Renal pelvis (tissue), 12 donors: ENCODE results near the gene ATP6V1B1. TPM values are rescaled to one million over a fixed set of nuclear protein-coding genes. Genes with fewer than 3 reads are reported as not detected.

Source experiments
- DNase-seq: peaks from one replicate; pipeline ENCODE4 v3.0.0-alpha.2; 2013
- long read RNA-seq, 16 experiments: transcript quantifications; one replicate each; lab custom pipeline, GENCODE V29; 2026
- polyA plus RNA-seq, 3 donors: library from polyadenylated mRNA; unstranded; fragments of 120-200 nt; gene quantifications; one replicate each; pipeline ENCODE4 v1.2.1, GENCODE V29; 2013; ENCODE audit not compliant: insufficient read length in 3 of 3

Gene ATP6V1B1
- polyA plus RNA-seq, result 100 to 1,000 TPM in 1 of 3 donors, 10 to 100 TPM in 2; 78.2 to 108 (median 78.6) TPM
- long read RNA-seq, donor 1, transcript ATP6V1B1-201 (14 exons, 1,939 nt), result major isoform, 13 of 20 reads
- long read RNA-seq, donor 1, partial matches to known transcripts, result 7 of 20 reads
- long read RNA-seq, donor 1, other reads (novel, unspliced or antisense), result 0 of 20 reads
- long read RNA-seq, donor 2, transcript ATP6V1B1-201 (14 exons, 1,939 nt), result major isoform, 22 of 27 reads
- long read RNA-seq, donor 2, partial matches to known transcripts, result 5 of 27 reads
- long read RNA-seq, donor 2, other reads (novel, unspliced or antisense), result 0 of 27 reads
- long read RNA-seq, donor 3, transcript ATP6V1B1-201 (14 exons, 1,939 nt), result major isoform, 19 of 24 reads
- long read RNA-seq, donor 3, partial matches to known transcripts, result 5 of 24 reads
- long read RNA-seq, donor 3, other reads (novel, unspliced or antisense), result 0 of 24 reads
- long read RNA-seq, donor 4, transcript ATP6V1B1-201 (14 exons, 1,939 nt), result major isoform, 22 of 27 reads
- long read RNA-seq, donor 4, partial matches to known transcripts, result 5 of 27 reads
- long read RNA-seq, donor 4, other reads (novel, unspliced or antisense), result 0 of 27 reads
- long read RNA-seq, donor 5, transcript ATP6V1B1-201 (14 exons, 1,939 nt), result major isoform, 7 of 7 reads
- long read RNA-seq, donor 5, partial matches to known transcripts, result 0 of 7 reads
- long read RNA-seq, donor 5, other reads (novel, unspliced or antisense), result 0 of 7 reads
- long read RNA-seq, donor 6, transcript ATP6V1B1-201 (14 exons, 1,939 nt), result major isoform, 18 of 18 reads
- long read RNA-seq, donor 6, partial matches to known transcripts, result 0 of 18 reads
- long read RNA-seq, donor 6, other reads (novel, unspliced or antisense), result 0 of 18 reads
- long read RNA-seq, donor 7, transcript ATP6V1B1-201 (14 exons, 1,939 nt), result major isoform, 17 of 40 reads
- long read RNA-seq, donor 7, partial matches to known transcripts, result 23 of 40 reads
- long read RNA-seq, donor 7, other reads (novel, unspliced or antisense), result 0 of 40 reads
- long read RNA-seq, donor 8, partial matches to known transcripts, result 0 of 1 reads
- long read RNA-seq, donor 8, other reads (novel, unspliced or antisense), result 0 of 1 reads
- long read RNA-seq, donor 9, transcript ATP6V1B1-201 (14 exons, 1,939 nt), result major isoform, 17 of 23 reads
- long read RNA-seq, donor 9, partial matches to known transcripts, result 5 of 23 reads
- long read RNA-seq, donor 9, other reads (novel, unspliced or antisense), result 0 of 23 reads
- long read RNA-seq, donor 10, transcript ATP6V1B1-201 (14 exons, 1,939 nt), result major isoform, 14 of 19 reads
- long read RNA-seq, donor 10, partial matches to known transcripts, result 5 of 19 reads
- long read RNA-seq, donor 10, other reads (novel, unspliced or antisense), result 0 of 19 reads
- long read RNA-seq, donor 11, transcript ATP6V1B1-201 (14 exons, 1,939 nt), result major isoform, 7 of 29 reads
- long read RNA-seq, donor 11, partial matches to known transcripts, result 22 of 29 reads
- long read RNA-seq, donor 11, other reads (novel, unspliced or antisense), result 0 of 29 reads
- long read RNA-seq, donor 12, transcript ATP6V1B1-201 (14 exons, 1,939 nt), result major isoform, 19 of 19 reads
- long read RNA-seq, donor 12, partial matches to known transcripts, result 0 of 19 reads
- long read RNA-seq, donor 12, other reads (novel, unspliced or antisense), result 0 of 19 reads
- long read RNA-seq, donor 13, transcript ATP6V1B1-201 (14 exons, 1,939 nt), result major isoform, 8 of 8 reads
- long read RNA-seq, donor 13, partial matches to known transcripts, result 0 of 8 reads
- long read RNA-seq, donor 13, other reads (novel, unspliced or antisense), result 0 of 8 reads
- long read RNA-seq, donor 14, result 0 reads
- long read RNA-seq, donor 15, transcript ATP6V1B1-201 (14 exons, 1,939 nt), result major isoform, 26 of 33 reads
- long read RNA-seq, donor 15, partial matches to known transcripts, result 7 of 33 reads
- long read RNA-seq, donor 15, other reads (novel, unspliced or antisense), result 0 of 33 reads
- long read RNA-seq, donor 16, transcript ATP6V1B1-201 (14 exons, 1,939 nt), result major isoform, 20 of 25 reads
- long read RNA-seq, donor 16, partial matches to known transcripts, result 5 of 25 reads
- long read RNA-seq, donor 16, other reads (novel, unspliced or antisense), result 0 of 25 reads

- no peak for DNase-seq
Measured at GRCh38 chr2:70935468-70936164, at the start of gene ATP6V1B1. Gene ATP6V1B1 (plus strand): TSS chr2:70935900. CDS start chr2:70935955, 55 bp downstream.

- no peak for DNase-seq
Measured at GRCh38 chr2:70886541-70886987, 49.1 kb upstream of the ATP6V1B1 start.

- DNase-seq, result no peak
Measured at GRCh38 chr2:70887208-70887549, 48.5 kb upstream of the ATP6V1B1 start.

- DNase-seq, result no peak
Measured at GRCh38 chr2:70887550-70888246, 48.0 kb upstream of the ATP6V1B1 start.

- DNase-seq, result no peak
Measured at GRCh38 chr2:70888366-70888922, 47.3 kb upstream of the ATP6V1B1 start.

- DNase-seq, result no peak
Measured at GRCh38 chr2:70888923-70889715, 46.6 kb upstream of the ATP6V1B1 start.

- no peak for DNase-seq
Measured at GRCh38 chr2:70889716-70890037, 46.0 kb upstream of the ATP6V1B1 start.

GRCh38 chr2:70890469-70891065 is 45.1 kb upstream of the ATP6V1B1 start:
- no peak for DNase-seq

- no peak for DNase-seq
Measured at GRCh38 chr2:70891572-70892357, 43.9 kb upstream of the ATP6V1B1 start.

GRCh38 chr2:70892750-70893149 is 43.0 kb upstream of the ATP6V1B1 start:
- no peak for DNase-seq

GRCh38 chr2:70893186-70893585 is 42.5 kb upstream of the ATP6V1B1 start:
- no peak for DNase-seq

GRCh38 chr2:70894765-70895164 is 40.9 kb upstream of the ATP6V1B1 start:
- DNase-seq, result no peak

- no peak for DNase-seq
Measured at GRCh38 chr2:70895249-70895648, 40.5 kb upstream of the ATP6V1B1 start.

- DNase-seq, result no peak
Measured at GRCh38 chr2:70895998-70896764, 39.5 kb upstream of the ATP6V1B1 start.

GRCh38 chr2:70896765-70897202 is 38.9 kb upstream of the ATP6V1B1 start:
- DNase-seq, result no peak
